Measurements from ENCODE around the gene SNAI1. TPM values are rescaled to one million over a fixed set of nuclear protein-coding genes. Genes with fewer than 3 reads are reported as not detected.
"Not testable (repeated sequence)": the region's sequence is repeated elsewhere in the genome, so short reads cannot be mapped to it uniquely, and the experiment has no call there.

SNAI1 gene
- total RNA-seq, 1 donor from 2014 or later: 3.9 TPM

GRCh38 chr20:50009521-50010454 lies 27.0 kb downstream of the SNAI1 start:
- DNase-seq: peak; percentile 26
- peaks cover 7% of the 10 kb centered on the region for H3K27me3 Mint-ChIP-seq (ENCODE audit: unreplicated experiment)
- H3K9me3 Mint-ChIP-seq (ENCODE audit: unreplicated experiment): peaks cover 2% of the 10 kb centered on the region
- TF ChIP-seq CTCF (IDR thresholded peaks at IDR 0.05; ENCODE audit: partially characterized antibody, unreplicated experiment): no peak
- H3K36me3 Mint-ChIP-seq (ENCODE audit: unreplicated experiment): no peaks in the 10 kb centered on the region
- H3K27ac Mint-ChIP-seq (ENCODE audit: unreplicated experiment): no peak overlapping the region
- H3K4me3 Mint-ChIP-seq (ENCODE audit: unreplicated experiment): peak overlapping the region; percentile 40
- peaks cover 12% of the 10 kb centered on the region for H3K4me1 Mint-ChIP-seq (ENCODE audit: low read depth, unreplicated experiment)

- not testable (repeated sequence) for H3K27ac Mint-ChIP-seq (ENCODE audit: unreplicated experiment); H3K4me3 Mint-ChIP-seq (ENCODE audit: unreplicated experiment); H3K36me3 Mint-ChIP-seq (ENCODE audit: unreplicated experiment); H3K27me3 Mint-ChIP-seq (ENCODE audit: unreplicated experiment); DNase-seq; H3K9me3 Mint-ChIP-seq (ENCODE audit: unreplicated experiment)
- peaks cover 16% of the 10 kb centered on the region for H3K4me1 Mint-ChIP-seq (ENCODE audit: low read depth, unreplicated experiment)
Measured at GRCh38 chr20:50011597-50011996, 28.8 kb downstream of the SNAI1 start.

- TF ChIP-seq CTCF (IDR thresholded peaks at IDR 0.05; ENCODE audit: partially characterized antibody, unreplicated experiment): no peak
- peaks cover 8% of the 10 kb centered on the region for H3K27me3 Mint-ChIP-seq (ENCODE audit: unreplicated experiment)
- DNase-seq: no peak
- H3K27ac Mint-ChIP-seq (ENCODE audit: unreplicated experiment): peak overlapping the region; percentile 59
- peaks cover 16% of the 10 kb centered on the region for H3K4me1 Mint-ChIP-seq (ENCODE audit: low read depth, unreplicated experiment)
- no peak overlapping the region for H3K4me3 Mint-ChIP-seq (ENCODE audit: unreplicated experiment)
- H3K36me3 Mint-ChIP-seq (ENCODE audit: unreplicated experiment): no peaks in the 10 kb centered on the region
- H3K9me3 Mint-ChIP-seq (ENCODE audit: unreplicated experiment): peaks cover 2% of the 10 kb centered on the region
Measured at GRCh38 chr20:50012282-50013263, 29.8 kb downstream of the SNAI1 start.

- TF ChIP-seq CTCF (IDR thresholded peaks at IDR 0.05; ENCODE audit: partially characterized antibody, unreplicated experiment): no peak
Measured at GRCh38 chr20:50013976-50014375, 31.2 kb downstream of the SNAI1 start.

More at GRCh38 chr20:50013976-50014375, 31.2 kb downstream of the SNAI1 start:
- Mint-ChIP-seq H3K4me3 (ENCODE audit: unreplicated experiment) (no peak overlapping the region), H3K27me3 (ENCODE audit: unreplicated experiment) (peaks cover 8% of the 10 kb centered on the region), H3K9me3 (ENCODE audit: unreplicated experiment) (peaks cover 2% of the 10 kb centered on the region), H3K4me1 (ENCODE audit: low read depth, unreplicated experiment) (peaks cover 16% of the 10 kb centered on the region), H3K27ac (ENCODE audit: unreplicated experiment) (no peak overlapping the region), H3K36me3 (ENCODE audit: unreplicated experiment) (no peaks in the 10 kb centered on the region)
- DNase-seq: no peak

Data from glutamatergic neuron (in vitro differentiated cells).